GM19043 (cell line): Measurements from ENCODE around the gene GABARAPL2.

Source experiments
- ATAC-seq: cut with Tn5 transposase; IDR thresholded peaks from one replicate; pipeline ENCODE4 v1.9.1; 2021; ENCODE audit warnings: low read depth; ENCODE audit not compliant: unreplicated experiment

Gene GABARAPL2

DNA sequence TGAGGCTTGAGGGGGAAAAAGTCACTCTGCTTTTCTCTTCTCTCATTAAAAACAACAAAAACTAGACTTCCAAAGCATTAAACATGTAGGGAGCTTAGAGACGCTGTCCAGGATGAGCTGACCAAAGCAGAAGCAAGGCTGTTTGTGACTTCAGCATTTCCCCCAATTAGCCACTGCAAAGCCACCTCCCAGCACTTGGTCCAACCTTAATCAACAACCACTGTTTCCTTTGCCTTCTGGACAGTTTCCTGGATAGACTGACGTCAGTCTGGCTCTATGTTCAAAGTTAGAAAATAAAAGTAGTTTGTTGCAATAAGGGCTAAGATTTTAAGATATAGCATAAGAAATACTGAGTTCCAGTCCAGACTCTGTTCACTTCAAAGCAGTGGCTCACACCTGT lies 13.2 kb upstream of the GABARAPL2 start:
- no peak for ATAC-seq

DNA sequence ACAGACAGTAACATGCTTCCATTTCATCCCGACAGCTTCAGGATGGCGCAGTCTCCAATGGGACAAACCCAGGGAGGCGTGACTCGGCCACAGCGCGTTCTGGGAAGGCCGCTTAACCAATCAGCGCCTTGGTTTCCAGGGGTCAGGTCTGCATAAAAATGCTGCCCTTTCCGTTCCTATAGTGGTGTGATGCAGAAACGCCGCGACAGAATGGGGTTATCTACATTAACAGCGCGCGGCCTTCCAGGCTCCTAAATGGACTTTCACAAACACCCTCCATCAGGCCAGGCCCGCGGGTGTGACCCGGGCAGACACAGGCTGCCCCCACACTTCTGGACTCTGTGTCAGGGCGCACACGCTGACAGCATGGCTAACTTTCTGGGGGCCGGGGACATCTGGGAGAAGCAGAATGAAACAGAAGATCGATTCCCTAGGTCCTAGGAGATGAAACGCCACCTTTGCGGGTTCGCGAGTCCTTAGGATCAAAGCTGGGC lies 10.9 kb upstream of the GABARAPL2 start:
- ATAC-seq = no peak

DNA sequence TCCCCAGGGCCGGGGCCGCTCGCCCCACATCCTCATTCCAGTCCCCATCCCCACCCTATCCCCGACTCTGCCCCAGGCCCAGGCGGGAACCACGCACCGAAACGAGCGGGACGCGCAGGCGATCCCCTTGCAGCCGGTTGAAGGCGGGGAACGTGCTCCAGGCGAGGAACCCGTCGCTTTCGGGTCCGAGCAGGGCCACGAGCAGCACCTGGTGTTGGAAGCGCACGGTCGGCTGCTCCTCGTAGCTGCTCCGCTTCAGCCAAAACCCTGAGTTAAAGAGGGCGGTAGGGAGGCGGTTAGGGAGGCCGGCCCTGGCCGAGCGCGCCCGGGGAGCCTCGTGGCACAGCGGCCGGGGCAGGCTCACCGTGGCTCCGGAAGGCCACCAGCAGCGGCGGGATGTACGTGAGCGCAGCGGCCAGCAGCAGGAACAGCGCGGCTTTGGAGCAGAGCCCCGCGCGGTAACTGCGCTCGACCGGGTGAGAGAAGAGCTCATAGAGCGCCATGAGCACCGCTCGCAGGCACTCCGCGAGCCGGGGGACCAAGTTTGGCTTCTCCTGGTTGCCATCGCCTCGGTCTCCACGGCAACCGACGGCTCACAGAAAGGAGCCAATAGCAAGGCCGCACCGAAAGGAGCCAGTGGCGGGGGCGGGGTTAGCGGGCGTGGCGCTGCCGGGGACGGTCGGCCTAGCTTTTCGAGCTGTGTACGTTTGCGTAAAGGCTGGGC lies 10.3 kb upstream of the GABARAPL2 start, which contains the start of gene TMEM231:
TMEM231 (minus strand) TSS at position 546 of the 724 bp plus-strand sequence; CDS start at position 503, 43 bp downstream.
- peak; percentile 95 for ATAC-seq

DNA sequence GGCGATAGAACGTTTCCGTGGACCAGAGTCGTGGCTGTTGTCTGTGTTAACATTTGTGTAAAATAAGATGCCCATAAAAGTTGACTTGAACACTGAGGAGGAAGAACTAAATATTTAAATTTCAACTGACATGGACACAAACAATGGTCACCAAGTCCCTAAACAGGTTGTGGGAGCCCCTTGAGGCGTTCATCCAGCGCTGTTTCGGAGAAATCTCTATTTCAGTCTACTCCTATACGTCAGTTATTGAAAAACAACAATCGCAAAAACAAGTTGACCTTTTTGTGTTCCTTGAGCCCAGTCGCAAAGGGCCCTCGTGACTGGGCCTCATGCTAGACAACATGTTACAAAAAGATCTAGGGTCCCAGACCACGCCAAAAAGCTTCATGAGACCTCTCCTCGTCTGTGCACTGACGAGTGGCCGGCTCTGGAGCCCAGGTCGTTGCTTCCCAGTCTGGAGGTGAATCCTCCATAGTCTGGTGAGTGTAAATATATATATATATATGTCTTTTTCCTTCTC lies 9.7 kb upstream of the GABARAPL2 start:
- ATAC-seq = no peak

DNA sequence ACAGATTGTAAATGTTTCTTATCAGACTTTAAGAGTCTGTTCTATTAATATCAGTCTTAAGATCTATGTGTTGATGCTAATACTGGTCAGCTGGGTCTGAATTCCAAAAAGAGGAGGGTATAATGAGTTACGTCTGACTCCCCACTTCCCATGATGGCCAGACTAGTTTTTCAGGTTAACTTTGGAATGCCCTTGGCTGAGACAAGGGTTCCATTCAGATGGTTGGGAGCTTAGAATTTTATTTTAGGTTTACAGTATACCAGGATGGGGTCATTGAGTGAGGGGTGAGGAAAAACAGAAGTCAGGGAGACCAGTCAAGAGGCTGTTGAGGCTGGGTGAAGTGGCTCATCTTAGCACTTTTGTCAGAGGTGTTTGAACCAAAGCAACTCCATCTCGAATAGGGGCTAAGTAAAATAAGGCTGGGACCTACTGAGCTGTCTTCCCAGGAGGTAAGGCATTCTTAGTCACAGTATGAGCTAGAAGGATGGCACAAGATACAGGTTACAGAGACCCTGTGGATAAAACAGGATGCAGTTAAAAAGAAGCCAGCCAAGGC lies 7.3 kb upstream of the GABARAPL2 start:
- no peak for ATAC-seq

DNA sequence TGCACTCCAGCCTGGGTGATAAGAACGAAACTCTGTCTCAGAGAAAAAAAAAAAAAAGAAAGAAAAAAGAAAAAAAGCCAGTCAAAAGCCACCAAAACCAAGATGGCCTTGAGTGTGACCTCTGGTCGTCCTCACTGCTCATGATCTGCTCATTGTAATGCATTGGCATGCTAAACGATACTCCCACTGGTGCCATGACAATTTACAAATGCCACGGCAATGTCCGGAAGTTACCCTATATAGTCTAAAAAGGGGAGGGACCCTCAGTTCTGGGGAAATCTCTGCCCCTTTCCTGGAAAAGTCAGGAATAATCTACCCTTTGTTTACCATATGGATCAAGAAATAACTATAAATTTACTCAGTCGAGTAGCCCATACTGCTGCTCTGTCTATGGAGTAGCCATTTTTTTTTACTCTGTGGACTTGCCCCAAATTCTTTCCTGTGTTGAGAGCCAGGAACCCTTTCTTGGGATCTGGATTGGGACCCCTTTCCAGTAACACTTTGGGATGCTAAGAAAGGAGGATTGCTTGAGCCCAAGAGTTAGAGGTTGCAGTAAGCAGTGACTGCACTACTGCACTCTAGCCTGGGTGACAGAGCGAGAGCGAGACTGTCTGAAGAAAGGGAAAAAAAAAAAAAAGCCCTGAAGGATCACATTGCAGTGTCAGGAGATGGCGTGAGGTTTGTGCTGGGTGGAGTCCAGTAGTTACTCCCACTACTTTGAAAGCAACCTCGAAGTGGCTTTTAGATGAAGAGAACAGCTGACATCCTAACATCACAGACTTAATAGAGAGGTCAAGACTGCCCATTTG lies 6.4 kb upstream of the GABARAPL2 start:
- ATAC-seq = no peak

DNA sequence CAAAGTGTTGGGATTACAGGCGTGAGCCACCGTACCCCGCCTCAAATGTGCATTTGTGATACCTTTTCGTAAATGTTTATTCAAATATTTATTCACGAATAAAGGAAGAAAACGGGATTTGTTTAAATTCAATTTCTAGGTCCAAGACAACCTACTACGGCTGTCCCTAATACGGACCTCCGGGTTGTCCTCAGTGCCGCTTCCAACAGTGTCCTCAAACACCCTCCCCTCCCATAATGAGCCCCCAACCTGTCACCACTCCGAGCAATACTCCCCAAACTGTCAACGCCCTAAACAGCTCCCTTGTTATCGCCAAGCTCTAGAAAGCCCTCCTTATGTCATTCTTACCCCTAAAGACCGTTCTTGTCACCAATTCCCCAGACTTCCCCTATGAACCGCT lies 539 bp upstream of the GABARAPL2 start:
- ATAC-seq = no peak

DNA sequence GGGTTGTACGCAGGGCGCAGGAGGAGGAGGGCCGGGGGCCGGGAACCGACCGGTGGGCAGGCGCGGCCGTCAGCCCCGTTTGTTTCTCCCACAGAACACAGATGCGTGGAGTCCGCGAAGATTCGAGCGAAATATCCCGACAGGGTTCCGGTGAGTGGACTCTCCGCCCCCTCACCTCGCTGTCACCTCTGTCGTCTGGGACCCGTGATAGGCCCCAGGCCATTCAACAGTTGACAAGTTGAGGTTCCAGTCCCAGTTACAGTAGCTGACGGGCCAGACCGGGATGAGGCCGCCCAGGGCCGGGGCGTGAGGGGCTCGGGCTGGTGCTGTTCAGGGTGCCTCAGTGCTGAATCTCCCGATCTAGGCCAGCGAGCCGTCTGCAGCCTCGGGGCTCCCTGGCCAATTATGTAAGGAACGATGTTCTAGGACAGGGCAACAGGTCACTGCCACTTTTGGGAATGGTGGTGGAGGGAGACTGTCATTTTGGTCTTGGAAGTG lies 628 bp downstream of the GABARAPL2 start:
- ATAC-seq = peak; percentile 1

DNA sequence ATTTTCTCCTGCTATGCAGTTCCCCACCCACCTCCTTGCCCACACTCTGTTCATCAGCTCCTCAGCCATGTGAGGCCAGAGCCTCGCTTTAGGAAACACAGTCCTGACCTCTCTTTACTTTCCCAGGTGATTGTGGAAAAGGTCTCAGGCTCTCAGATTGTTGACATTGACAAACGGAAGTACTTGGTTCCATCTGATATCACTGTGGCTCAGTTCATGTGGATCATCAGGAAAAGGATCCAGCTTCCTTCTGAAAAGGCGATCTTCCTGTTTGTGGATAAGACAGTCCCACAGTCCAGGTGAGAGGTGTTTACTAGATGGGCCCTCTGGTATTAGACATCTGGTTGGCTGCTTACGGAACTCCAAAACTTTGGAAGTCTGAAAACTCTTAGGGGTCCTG lies 1.7 kb downstream of the GABARAPL2 start:
- no peak for ATAC-seq

DNA sequence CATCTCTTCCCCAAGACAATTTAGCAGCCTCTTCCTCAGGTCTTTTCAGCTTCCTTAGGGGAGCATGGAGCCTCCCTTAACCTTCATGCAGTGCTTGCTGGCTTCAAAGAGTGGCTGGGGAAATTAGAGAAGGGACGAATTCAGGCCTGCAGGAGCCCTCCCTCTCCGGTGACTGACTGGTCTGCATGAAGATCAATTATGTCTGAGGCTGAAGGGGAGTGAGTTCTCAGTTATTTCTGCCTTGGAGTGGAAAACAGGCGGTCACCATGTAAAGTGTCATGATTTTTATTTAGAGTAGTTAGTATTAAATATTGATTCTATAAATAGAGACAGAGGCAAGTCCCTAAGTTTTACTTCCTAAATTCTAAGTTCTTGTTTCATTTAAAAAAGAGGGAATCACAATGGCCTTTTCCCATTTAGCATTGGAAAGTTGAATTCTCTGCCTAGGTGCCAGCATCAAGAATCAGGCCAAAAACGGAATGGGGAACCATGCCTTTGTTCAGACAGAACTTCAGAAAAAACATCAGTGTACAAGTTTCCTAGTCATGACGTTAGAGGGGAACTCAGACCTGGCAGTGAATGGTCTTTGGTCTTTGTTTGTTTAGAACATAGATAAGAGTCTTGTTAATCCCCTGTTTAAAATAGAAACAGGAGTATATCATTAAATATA lies 4.4 kb downstream of the GABARAPL2 start:
- no peak for ATAC-seq

DNA sequence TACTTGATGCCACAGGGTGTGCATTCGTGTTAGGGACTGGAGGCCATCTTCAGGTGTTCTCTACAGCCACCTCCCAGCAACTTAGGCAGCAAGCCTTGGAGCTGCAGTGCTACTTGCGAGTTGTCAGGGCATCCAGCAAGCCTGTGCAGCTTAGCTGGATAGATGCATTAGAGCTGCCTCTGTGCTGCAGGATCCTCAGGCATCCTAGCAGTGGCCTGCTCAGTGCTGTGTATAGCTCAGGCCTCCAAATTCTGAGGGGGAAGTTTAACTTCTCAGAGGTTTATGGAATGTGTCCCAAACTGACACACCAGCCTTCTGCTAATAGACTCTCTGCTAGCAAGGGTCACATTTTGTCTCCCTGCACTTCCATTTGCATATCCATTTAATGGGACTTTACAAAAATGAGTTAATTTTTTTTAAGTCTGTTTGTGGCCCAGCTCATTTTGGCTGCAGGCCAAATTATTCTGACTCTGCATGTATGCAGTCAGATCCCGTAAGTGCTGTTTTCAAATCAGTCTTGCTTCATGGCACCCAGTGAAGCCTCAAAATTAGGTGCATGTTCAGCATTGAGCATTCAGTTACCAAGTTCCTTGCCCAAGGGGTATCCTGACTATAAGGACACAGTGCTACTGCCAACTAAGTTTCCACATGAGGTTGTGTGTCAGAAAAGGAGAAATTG lies 6.8 kb downstream of the GABARAPL2 start:
- no peak for ATAC-seq

DNA sequence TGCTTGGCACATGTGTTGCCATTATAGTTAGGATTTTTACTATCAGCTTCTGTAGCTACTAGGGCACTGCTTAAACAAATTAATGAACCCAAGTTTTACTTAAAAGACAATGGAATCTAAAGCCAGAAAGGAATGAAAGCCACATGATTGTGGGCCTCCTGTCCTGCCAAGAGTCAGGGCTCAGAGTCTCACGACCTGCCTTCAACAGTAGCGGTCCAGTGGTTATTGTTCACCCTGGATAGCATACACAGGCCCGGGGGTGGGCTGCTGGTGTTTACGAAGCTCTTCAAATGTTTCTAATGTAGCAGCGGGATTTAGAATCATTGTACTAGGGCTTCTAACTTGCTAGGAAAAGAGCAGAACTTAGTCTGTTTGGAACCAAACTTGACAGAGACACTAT lies 7.8 kb downstream of the GABARAPL2 start:
- no peak for ATAC-seq

DNA sequence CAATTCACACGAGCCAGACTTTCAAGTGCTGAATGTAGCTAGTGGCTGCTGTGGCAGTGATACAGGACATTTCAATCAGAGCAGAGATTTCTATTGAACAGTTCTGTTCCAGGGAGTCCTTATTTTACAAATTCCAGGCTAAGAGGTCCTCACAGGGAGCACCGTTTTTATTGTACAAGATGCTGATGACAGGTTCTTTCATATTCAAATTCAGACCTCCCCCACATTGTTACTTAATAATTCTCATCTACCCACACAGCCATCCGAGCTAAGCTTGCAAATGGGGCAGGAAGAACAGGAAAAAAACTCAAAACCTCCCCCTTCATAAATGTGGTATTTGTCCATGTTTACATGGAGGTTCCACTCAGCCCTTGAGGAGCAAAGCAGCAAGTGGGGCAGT lies 9.8 kb downstream of the GABARAPL2 start:
- no peak for ATAC-seq

DNA sequence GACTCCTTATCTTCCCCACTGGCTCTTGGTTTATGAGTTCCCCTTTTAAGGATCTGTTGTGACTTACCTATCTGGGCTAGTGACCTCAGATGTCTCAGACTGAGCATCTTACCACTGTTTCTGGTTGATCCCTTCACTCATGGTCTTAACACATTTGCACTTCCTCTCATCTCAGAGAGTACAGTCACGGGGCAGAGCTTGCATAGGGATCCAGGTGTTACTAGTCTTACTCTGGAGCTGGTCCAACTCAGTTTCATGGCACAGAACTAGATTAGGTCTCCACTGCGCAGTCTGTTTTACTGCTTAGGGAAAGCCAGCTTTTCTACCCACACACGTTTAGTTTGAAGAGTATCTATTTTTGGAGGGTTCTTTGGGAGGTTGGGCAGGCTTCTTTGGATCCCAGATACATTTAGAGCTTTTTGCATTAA lies 10.2 kb downstream of the GABARAPL2 start:
- peak; percentile 69 for ATAC-seq

DNA sequence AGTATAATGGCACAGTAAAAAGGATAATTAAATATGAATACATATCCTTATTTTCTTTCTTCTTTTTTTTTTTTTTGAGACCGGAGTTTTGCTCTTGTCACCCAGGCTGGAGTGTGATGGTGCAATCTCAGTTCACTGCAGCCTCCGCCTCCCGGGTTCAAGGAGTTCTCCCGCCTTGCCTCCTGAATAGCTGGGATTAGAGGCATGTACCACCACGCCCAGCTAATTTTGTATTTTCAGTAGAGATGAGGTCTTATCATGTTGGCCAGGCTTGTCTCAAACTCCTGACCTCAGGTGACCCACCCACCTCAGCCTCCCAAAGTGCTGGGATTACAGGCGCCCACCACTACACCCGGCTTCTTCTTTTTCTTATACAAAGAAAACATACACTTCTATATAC lies 12.0 kb downstream of the GABARAPL2 start:
- no peak for ATAC-seq

DNA sequence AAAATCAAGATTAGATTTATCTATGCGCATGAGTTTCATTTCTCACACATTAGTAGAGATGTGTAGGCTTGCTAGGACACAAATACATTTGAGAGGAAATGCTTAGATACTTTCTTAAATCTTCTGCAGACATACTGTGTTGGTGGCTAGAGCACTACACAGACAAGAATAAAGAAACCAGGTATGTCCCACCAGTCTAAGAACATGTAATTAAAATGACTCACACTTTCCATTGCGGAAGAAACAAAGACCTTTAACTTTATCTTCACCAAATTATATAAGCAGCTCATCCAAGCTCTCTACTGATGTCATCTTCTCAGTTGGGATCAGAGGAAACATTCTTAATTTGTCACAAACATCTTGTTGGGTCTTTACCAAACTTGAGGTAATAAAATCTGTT lies 12.5 kb downstream of the GABARAPL2 start:
- no peak for ATAC-seq

DNA sequence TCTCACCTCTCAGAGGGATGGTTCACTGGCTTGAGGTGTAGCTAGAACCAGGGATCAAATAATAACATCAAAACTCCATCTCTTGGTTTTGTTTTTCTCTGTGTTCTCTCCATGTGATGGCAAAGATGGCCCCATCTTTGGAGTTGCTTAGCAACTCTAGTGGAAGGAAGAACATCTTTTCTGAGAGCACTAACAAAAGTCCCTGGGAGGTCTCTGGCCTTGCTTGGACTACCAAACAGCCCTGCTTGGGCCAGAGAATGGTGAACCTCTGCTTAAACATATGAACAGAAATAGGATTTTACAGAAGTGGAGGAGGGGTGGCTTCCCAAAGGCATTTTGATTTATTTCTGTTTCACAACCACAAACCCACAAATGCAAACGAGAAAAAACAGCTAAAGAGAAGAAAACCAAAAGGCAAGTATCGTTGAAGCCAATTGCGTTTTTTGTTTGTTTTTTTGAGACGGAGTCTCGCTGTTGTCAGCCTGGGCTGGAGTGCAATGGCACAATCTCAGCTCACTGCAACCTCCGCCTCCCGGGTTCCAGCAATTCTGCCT lies 13.2 kb downstream of the GABARAPL2 start:
- no peak for ATAC-seq

DNA sequence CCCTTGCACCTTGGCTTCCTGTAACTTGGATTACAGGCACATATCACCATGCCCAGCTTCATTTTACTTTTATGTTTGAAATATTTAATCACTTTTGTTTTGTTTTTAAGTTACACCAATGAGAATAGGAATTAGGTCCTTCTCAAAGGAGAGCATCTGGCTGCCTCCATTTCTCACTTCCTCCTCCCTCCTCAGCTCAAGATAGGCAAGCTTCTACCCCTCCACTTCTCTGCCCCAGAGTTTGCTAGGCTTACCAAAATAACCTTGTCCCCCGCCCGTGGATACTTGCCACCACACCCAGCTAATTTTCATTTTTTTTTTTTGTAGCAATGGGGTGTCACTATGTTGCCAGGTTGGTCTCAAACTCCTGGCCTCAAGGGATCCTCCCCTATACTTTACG lies 17.9 kb downstream of the GABARAPL2 start:
- ATAC-seq = peak; percentile 71

DNA sequence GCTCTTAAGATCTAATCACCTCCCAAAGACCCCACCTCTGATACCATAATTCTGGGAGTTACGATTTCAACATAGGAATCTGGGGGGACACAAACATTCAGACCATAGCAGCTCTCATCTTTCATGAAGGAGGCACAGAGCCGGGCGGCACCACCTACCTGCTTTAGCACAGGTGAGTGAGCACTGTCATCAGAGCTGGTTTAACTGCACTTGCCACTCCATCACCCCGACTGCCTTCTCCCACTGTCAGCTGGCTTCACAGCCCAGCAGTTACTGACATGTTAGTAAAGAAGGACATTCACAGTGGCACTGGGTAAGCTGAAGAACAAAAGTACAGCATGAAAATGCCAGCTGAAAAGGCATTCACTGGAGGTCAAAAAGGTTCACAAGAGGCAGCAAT lies 22.5 kb downstream of the GABARAPL2 start:
- ATAC-seq = no peak

DNA sequence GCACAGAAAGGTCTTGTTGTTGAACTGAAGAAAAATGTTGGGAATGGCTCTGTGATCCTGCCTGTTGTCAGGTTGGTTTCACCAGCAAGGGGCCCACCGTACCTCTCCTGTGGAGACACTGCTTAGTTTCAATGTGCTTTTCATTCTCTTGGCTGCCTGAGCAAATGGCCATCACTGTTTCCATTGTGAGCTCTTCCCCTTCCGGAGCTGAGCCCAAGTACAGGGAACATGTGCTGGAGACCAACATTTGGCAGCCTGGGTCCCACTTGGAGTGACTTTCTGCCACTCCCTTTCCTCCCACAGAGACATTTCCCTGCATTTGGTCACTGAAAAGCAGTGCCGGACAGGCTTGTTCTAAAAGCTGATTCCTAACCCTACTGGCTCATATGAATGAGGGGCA lies 23.1 kb downstream of the GABARAPL2 start:
- ATAC-seq = no peak
